Peyer's patch (tissue), 4 donors: ENCODE results near the gene TBX6. TPM values are rescaled to one million over a fixed set of nuclear protein-coding genes. Genes with fewer than 3 reads are reported as not detected.

Source experiments
- DNase-seq, 3 donors: peaks; one replicate each; pipeline ENCODE4 v3.0.0-alpha.2; 2017 to 2019
- H3K27ac ChIP-seq, 4 donors: fragments of 200-600 bp; sonication (generic); one replicate each; pipeline ENCODE4 v1.5.1; 2016 to 2019
- H3K27me3 ChIP-seq, 2 donors: fragments of 200-600 bp; sonication (generic); one replicate each; pipeline ENCODE4 v1.5.1; 2019
- H3K36me3 ChIP-seq, 3 donors: fragments of 200-600 bp; sonication (generic); one replicate each; pipeline ENCODE4 v1.5.1; 2016 to 2019
- H3K4me1 ChIP-seq, 4 donors: fragments of 200-600 bp; sonication (generic); one replicate each; pipeline ENCODE4 v1.5.1; 2016 to 2019
- H3K4me3 ChIP-seq, 4 donors: fragments of 200-600 bp; sonication (generic); 1 replicate in 3 of 4; 2 replicates in 1 of 4; pipeline ENCODE4 v1.5.1; 2016 to 2019; ENCODE audit warnings: mild to moderate bottlenecking in 1 of 4
- H3K9me3 ChIP-seq, 4 donors: fragments of 200-600 bp; sonication (generic); one replicate each; pipeline ENCODE4 v1.5.1; 2016 to 2019; ENCODE audit warnings: mild to moderate bottlenecking in 1 of 4
- CTCF ChIP-seq, 6 experiments: fragments of 450-650 bp in 4 of 6; fragments of 200-600 bp in 2 of 6; sonication (generic) in 1 of 6; IDR thresholded peaks; one replicate each; pipeline ENCODE4 v1.5.1; 2017 to 2019; ENCODE audit warnings: antibody characterized with exemption in 6 of 6, mild to moderate bottlenecking in 3 of 6, moderate library complexity in 1 of 6
- POLR2A ChIP-seq, 2 donors: fragments of 450-650 bp; IDR thresholded peaks; one replicate each; pipeline ENCODE4 v1.5.1; 2017; ENCODE audit warnings: antibody characterized with exemption in 2 of 2, mild to moderate bottlenecking in 2 of 2, moderate library complexity in 2 of 2
- total RNA-seq, 4 donors: library from RNA; depleted of rRNA; stranded (reverse); fragments of >200 nt; gene quantifications; one replicate each; pipeline ENCODE4 v1.1.0, GENCODE V29; 2016

Gene TBX6
- total RNA-seq, 4 donors from 2014 or later: 0.53 to 3.4 (median 2.2) TPM

GRCh38 chr16:30095166-30096078, 3.7 kb upstream of the TBX6 start:
- H3K4me3 ChIP-seq: peak overlapping the region; percentile 82 to 99 (median 88)
- peaks cover 3 to 42% (median 32%) of the 10 kb centered on the region in 4 donors for H3K4me1 ChIP-seq
- H3K27ac ChIP-seq: peak overlapping the region; percentile 93 to 98 (median 96)
- TF ChIP-seq CTCF (IDR thresholded peaks at IDR 0.05) (no peak), POLR2A (IDR thresholded peaks at IDR 0.05) (no peak)
- H3K9me3 ChIP-seq: peaks cover 0 to 22% (median 4%) of the 10 kb centered on the region in 4 donors
- H3K36me3 ChIP-seq: peaks cover 0 to 11% (median 0%) of the 10 kb centered on the region in 3 donors
- H3K27me3 ChIP-seq: no peaks in the 10 kb centered on the region
- peak in 2 of 3 donors; percentile 29 to 61 for DNase-seq

GRCh38 chr16:30094541-30095165, 2.9 kb upstream of the TBX6 start:
- no peaks in the 10 kb centered on the region for H3K27me3 ChIP-seq
- DNase-seq: no peak
- peak overlapping the region; percentile 82 to 99 (median 88) for H3K4me3 ChIP-seq
- H3K4me1 ChIP-seq: peaks cover 3 to 42% (median 32%) of the 10 kb centered on the region in 4 donors
- peaks cover 0 to 22% (median 4%) of the 10 kb centered on the region in 4 donors for H3K9me3 ChIP-seq
- no peak for TF ChIP-seq CTCF (IDR thresholded peaks at IDR 0.05)
- TF ChIP-seq POLR2A (IDR thresholded peaks at IDR 0.05): no peak
- peak overlapping the region; percentile 93 to 98 (median 96) for H3K27ac ChIP-seq
- H3K36me3 ChIP-seq: peaks cover 0 to 11% (median 0%) of the 10 kb centered on the region in 3 donors

GRCh38 chr16:30092373-30093010, 768 bp upstream of the TBX6 start:
- TF ChIP-seq POLR2A (IDR thresholded peaks at IDR 0.05): no peak
- TF ChIP-seq CTCF (IDR thresholded peaks at IDR 0.05): peak; percentile 63 to 77 (median 70)
- Histone ChIP-seq H3K4me1 (peaks cover 3 to 42% (median 32%) of the 10 kb centered on the region in 4 donors), H3K36me3 (peaks cover 0 to 11% (median 0%) of the 10 kb centered on the region in 3 donors), H3K4me3 (peak overlapping the region; percentile 41 to 64 (median 56)), H3K27me3 (no peaks in the 10 kb centered on the region), H3K27ac (peak overlapping the region; percentile 79 to 91 (median 84)), H3K9me3 (peaks cover 0 to 13% (median 4%) of the 10 kb centered on the region in 4 donors)
- DNase-seq: peak; percentile 78 to 92 (median 91)

- peaks cover 3 to 42% (median 32%) of the 10 kb centered on the region in 4 donors for H3K4me1 ChIP-seq
- no peaks in the 10 kb centered on the region for H3K9me3 ChIP-seq
- no peak for DNase-seq
- H3K36me3 ChIP-seq: peaks cover 0 to 12% (median 0%) of the 10 kb centered on the region in 3 donors
- TF ChIP-seq CTCF (IDR thresholded peaks at IDR 0.05) (no peak), POLR2A (IDR thresholded peaks at IDR 0.05) (no peak)
- peak overlapping the region in 2 of 4 donors; percentile 60 to 64 for H3K4me3 ChIP-seq
- peak overlapping the region in 2 of 4 donors; percentile 5 to 81 for H3K27ac ChIP-seq
- H3K27me3 ChIP-seq: no peaks in the 10 kb centered on the region
Measured at GRCh38 chr16:30090610-30091331, 953 bp downstream of the TBX6 start.
